Subcutaneous abdominal adipose tissue (tissue), 5 donors: ENCODE data around the gene ADAMTS2.
A peak's percentile ranks its signal among the peaks of the same experiment; 100 is the strongest.

Experiments used
- H3K27ac ChIP-seq: one replicate; pipeline ENCODE4 v1.7.0; 2013; ENCODE audit warnings: low read depth, mild to moderate bottlenecking, inconsistent platforms, low read length, moderate library complexity
- H3K27me3 ChIP-seq, 5 donors: one replicate each; pipeline ENCODE4 v1.7.0; 2013; ENCODE audit warnings: low read length in 5 of 5, inconsistent platforms in 1 of 5; ENCODE audit not compliant: control insufficient read depth in 5 of 5, insufficient read depth in 4 of 5
- H3K36me3 ChIP-seq, 5 donors: one replicate each; pipeline ENCODE4 v1.7.0; 2013; ENCODE audit warnings: low read length in 5 of 5; ENCODE audit not compliant: control insufficient read depth in 5 of 5, insufficient read depth in 5 of 5
- H3K4me1 ChIP-seq, 5 donors: one replicate each; pipeline ENCODE4 v1.7.0; 2013; ENCODE audit warnings: low read length in 5 of 5, mild to moderate bottlenecking in 3 of 5, moderate library complexity in 1 of 5; ENCODE audit not compliant: control insufficient read depth in 5 of 5, insufficient read depth in 5 of 5
- H3K4me3 ChIP-seq, 5 donors: one replicate each; pipeline ENCODE4 v1.7.0; 2013; ENCODE audit warnings: low read length in 5 of 5, low read depth in 1 of 5
- H3K9ac ChIP-seq, 5 donors: one replicate each; pipeline ENCODE4 v1.7.0; 2013; ENCODE audit warnings: low read length in 5 of 5, mild to moderate bottlenecking in 4 of 5, moderate library complexity in 3 of 5
- H3K9me3 ChIP-seq, 5 donors: one replicate each; pipeline ENCODE4 v1.7.0; 2013; ENCODE audit warnings: low read length in 5 of 5; ENCODE audit not compliant: control insufficient read depth in 5 of 5
- donor health status: healthy.
- donor health status: healthy.
- donor health status: healthy.
- donor health status: healthy.
- donor health status: healthy.

Gene ADAMTS2

GRCh38 chr5:179319123-179319522 is 26.1 kb downstream of the ADAMTS2 start:
- Histone ChIP-seq H3K9ac (no peak overlapping the region), H3K4me3 (no peak overlapping the region), H3K36me3 (no peaks in the 10 kb centered on the region), H3K9me3 (no peaks in the 10 kb centered on the region), H3K4me1 (peaks cover 1 to 78% (median 60%) of the 10 kb centered on the region in 5 donors), H3K27me3 (no peaks in the 10 kb centered on the region), H3K27ac (no peak overlapping the region)

- Histone ChIP-seq H3K9ac (no peak overlapping the region), H3K36me3 (no peaks in the 10 kb centered on the region), H3K4me1 (peaks cover 1 to 81% (median 64%) of the 10 kb centered on the region in 5 donors), H3K27ac (no peak overlapping the region), H3K4me3 (no peak overlapping the region), H3K27me3 (no peaks in the 10 kb centered on the region), H3K9me3 (no peaks in the 10 kb centered on the region)
Observed at GRCh38 chr5:179318221-179318955, 26.9 kb downstream of the ADAMTS2 start.

GRCh38 chr5:179317411-179318220 is 27.6 kb downstream of the ADAMTS2 start:
- Histone ChIP-seq H3K9me3 (peaks cover 0 to 1% (median 0%) of the 10 kb centered on the region in 5 donors), H3K4me1 (peaks cover 1 to 74% (median 59%) of the 10 kb centered on the region in 5 donors)

GRCh38 chr5:179316982-179317381 is 28.3 kb downstream of the ADAMTS2 start:
- no peaks in the 10 kb centered on the region for H3K27me3 ChIP-seq
- no peak overlapping the region for H3K4me3 ChIP-seq
- peaks cover 0 to 4% (median 0%) of the 10 kb centered on the region in 5 donors for H3K9me3 ChIP-seq
- peaks cover 1 to 68% (median 53%) of the 10 kb centered on the region in 5 donors for H3K4me1 ChIP-seq
- no peak overlapping the region for H3K27ac ChIP-seq
- H3K36me3 ChIP-seq, result no peaks in the 10 kb centered on the region
- no peak overlapping the region for H3K9ac ChIP-seq

More at GRCh38 chr5:179317411-179318220, 27.6 kb downstream of the ADAMTS2 start:
- Histone ChIP-seq H3K27me3 (no peaks in the 10 kb centered on the region), H3K36me3 (no peaks in the 10 kb centered on the region), H3K9ac (no peak overlapping the region), H3K27ac (no peak overlapping the region), H3K4me3 (no peak overlapping the region)

- no peaks in the 10 kb centered on the region for H3K36me3 ChIP-seq
- H3K27ac ChIP-seq, result no peak overlapping the region
- no peaks in the 10 kb centered on the region for H3K27me3 ChIP-seq
- H3K9ac ChIP-seq, result peak overlapping the region in 1 of 5 donors; percentile 14
- H3K4me1 ChIP-seq, result peaks cover 1 to 65% (median 52%) of the 10 kb centered on the region in 5 donors
- H3K9me3 ChIP-seq, result peaks cover 0 to 4% (median 0%) of the 10 kb centered on the region in 5 donors
- H3K4me3 ChIP-seq, result no peak overlapping the region
Observed at GRCh38 chr5:179316111-179316551, 29.1 kb downstream of the ADAMTS2 start.

- Histone ChIP-seq H3K27ac (peak overlapping the region; percentile 93), H3K27me3 (no peaks in the 10 kb centered on the region), H3K9me3 (peaks cover 0 to 4% (median 0%) of the 10 kb centered on the region in 5 donors), H3K36me3 (no peaks in the 10 kb centered on the region), H3K4me3 (no peak overlapping the region), H3K9ac (peak overlapping the region in 1 of 5 donors; percentile 14), H3K4me1 (peaks cover 1 to 65% (median 52%) of the 10 kb centered on the region in 5 donors)
Observed at GRCh38 chr5:179315356-179315890, 29.8 kb downstream of the ADAMTS2 start.

- H3K27me3 ChIP-seq, result no peaks in the 10 kb centered on the region
- H3K4me3 ChIP-seq, result peak overlapping the region in 2 of 5 donors; percentile 9 to 32
- H3K9ac ChIP-seq, result peak overlapping the region in 2 of 5 donors; percentile 70 to 71
- H3K27ac ChIP-seq, result peak overlapping the region; percentile 93
- H3K4me1 ChIP-seq, result peaks cover under 1 to 60% (median 48%) of the 10 kb centered on the region in 5 donors
- H3K9me3 ChIP-seq, result peaks cover 0 to 4% (median 0%) of the 10 kb centered on the region in 5 donors
- no peaks in the 10 kb centered on the region for H3K36me3 ChIP-seq
Observed at GRCh38 chr5:179314606-179315355, 30.5 kb downstream of the ADAMTS2 start.

- H3K4me1 ChIP-seq, result peaks cover 0 to 57% (median 43%) of the 10 kb centered on the region in 5 donors
- H3K36me3 ChIP-seq, result no peaks in the 10 kb centered on the region
- H3K4me3 ChIP-seq, result peak overlapping the region in 1 of 5 donors; percentile 32
- H3K27me3 ChIP-seq, result no peaks in the 10 kb centered on the region
- peak overlapping the region; percentile 93 for H3K27ac ChIP-seq
- peak overlapping the region in 2 of 5 donors; percentile 70 to 71 for H3K9ac ChIP-seq
- H3K9me3 ChIP-seq, result peaks cover 0 to 4% (median 0%) of the 10 kb centered on the region in 5 donors
Observed at GRCh38 chr5:179313849-179314521, 31.3 kb downstream of the ADAMTS2 start.
